ENCODE data around the gene LSM7. TPM values are rescaled to one million over a fixed set of nuclear protein-coding genes. Genes with fewer than 3 reads are reported as not detected.

The LSM7 gene
- total and polyA plus RNA-seq, 2 of the 13 experiments (the other 11 are each of a cell fraction or from before 2014, with no cell fraction given) = 140 to 205 TPM

DNA sequence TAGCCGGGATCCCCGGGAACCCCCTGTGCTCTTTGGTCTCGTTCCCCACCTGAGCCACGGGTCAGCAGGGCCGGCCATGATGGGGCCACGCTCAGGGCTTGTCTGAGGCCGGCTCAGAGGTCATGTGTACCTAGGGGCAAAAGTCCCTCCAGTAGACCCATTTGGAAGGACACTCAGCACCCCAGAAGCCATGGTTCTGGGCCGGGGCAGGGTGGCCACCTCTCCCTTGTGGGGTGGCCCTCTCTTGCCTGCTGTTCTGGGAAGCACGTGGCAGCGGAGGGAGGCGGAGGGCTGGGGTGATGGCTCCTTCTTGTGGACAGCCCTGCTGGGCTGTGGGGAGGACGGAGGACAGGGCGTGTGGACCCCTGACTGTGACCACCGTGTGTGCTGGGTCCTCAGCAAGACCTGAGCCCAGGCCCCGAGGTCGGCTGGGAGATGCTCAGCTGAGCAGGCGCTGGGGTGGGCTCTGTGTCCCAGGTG is 40.0 kb downstream of the LSM7 start (continued):
- TF ChIP-seq, protein P1, sequence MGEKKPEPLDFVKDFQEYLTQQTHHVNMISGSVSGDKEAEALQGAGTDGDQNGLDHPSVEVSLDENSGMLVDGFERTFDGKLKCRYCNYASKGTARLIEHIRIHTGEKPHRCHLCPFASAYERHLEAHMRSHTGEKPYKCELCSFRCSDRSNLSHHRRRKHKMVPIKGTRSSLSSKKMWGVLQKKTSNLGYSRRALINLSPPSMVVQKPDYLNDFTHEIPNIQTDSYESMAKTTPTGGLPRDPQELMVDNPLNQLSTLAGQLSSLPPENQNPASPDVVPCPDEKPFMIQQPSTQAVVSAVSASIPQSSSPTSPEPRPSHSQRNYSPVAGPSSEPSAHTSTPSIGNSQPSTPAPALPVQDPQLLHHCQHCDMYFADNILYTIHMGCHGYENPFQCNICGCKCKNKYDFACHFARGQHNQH (CRISPR knock-in tag; IDR thresholded peaks at IDR 0.05) = no peak
- TF ChIP-seq ZNF607 (CRISPR knock-in tag; IDR thresholded peaks at IDR 0.05; ENCODE audit: borderline replicate concordance) = 0 out of 2 replicates have a peak, but pooled peaks have one; percentile 53
- 0 out of 2 replicates have a peak, but pooled peaks have one; percentile 29 for TF ChIP-seq KLF6 (CRISPR knock-in tag; IDR thresholded peaks at IDR 0.05)
- peak; percentile 70 for TF ChIP-seq HOXA3 (CRISPR knock-in tag; IDR thresholded peaks at IDR 0.05)
- no peak for TF ChIP-seq LCORL (IDR thresholded peaks at IDR 0.05)
- TF ChIP-seq LCORL (CRISPR knock-in tag; IDR thresholded peaks at IDR 0.05) = peak; percentile 94
- no peak for TF ChIP-seq ZNF577 (CRISPR knock-in tag; IDR thresholded peaks at IDR 0.05; ENCODE audit: borderline replicate concordance, low read depth)
- peak; percentile 74 for TF ChIP-seq MED1 (CRISPR knock-in tag; IDR thresholded peaks at IDR 0.05)
- TF ChIP-seq, protein P2, sequence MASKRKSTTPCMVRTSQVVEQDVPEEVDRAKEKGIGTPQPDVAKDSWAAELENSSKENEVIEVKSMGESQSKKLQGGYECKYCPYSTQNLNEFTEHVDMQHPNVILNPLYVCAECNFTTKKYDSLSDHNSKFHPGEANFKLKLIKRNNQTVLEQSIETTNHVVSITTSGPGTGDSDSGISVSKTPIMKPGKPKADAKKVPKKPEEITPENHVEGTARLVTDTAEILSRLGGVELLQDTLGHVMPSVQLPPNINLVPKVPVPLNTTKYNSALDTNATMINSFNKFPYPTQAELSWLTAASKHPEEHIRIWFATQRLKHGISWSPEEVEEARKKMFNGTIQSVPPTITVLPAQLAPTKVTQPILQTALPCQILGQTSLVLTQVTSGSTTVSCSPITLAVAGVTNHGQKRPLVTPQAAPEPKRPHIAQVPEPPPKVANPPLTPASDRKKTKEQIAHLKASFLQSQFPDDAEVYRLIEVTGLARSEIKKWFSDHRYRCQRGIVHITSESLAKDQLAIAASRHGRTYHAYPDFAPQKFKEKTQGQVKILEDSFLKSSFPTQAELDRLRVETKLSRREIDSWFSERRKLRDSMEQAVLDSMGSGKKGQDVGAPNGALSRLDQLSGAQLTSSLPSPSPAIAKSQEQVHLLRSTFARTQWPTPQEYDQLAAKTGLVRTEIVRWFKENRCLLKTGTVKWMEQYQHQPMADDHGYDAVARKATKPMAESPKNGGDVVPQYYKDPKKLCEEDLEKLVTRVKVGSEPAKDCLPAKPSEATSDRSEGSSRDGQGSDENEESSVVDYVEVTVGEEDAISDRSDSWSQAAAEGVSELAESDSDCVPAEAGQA (IDR thresholded peaks at IDR 0.05; ENCODE audit: low read depth) = 0 out of 2 replicates have a peak, but pooled peaks have one; percentile 19
- TF ChIP-seq, protein P2 (CRISPR knock-in tag; IDR thresholded peaks at IDR 0.05; ENCODE audit: borderline replicate concordance) = no peak
- TF ChIP-seq ZZZ3 (CRISPR knock-in tag; IDR thresholded peaks at IDR 0.05; ENCODE audit: borderline replicate concordance) = no peak
- peak; percentile 90 for TF ChIP-seq ZBTB10 (CRISPR knock-in tag; IDR thresholded peaks at IDR 0.05; ENCODE audit: borderline replicate concordance)
- 0 out of 2 replicates have a peak, but pooled peaks have one; percentile 49 for TF ChIP-seq TMF1 (CRISPR knock-in tag; IDR thresholded peaks at IDR 0.05; ENCODE audit: low read depth)
- TF ChIP-seq MYC (CRISPR knock-in tag; IDR thresholded peaks at IDR 0.05; ENCODE audit: borderline replicate concordance) = peak; percentile 70
- peak; percentile 38 for TF ChIP-seq XRCC5 (optimal IDR thresholded peaks at IDR 0.05; ENCODE audit: low read length)
- no peak for TF ChIP-seq FOXC1 (CRISPR knock-in tag; IDR thresholded peaks at IDR 0.05; ENCODE audit: borderline replicate concordance)
- TF ChIP-seq EED (CRISPR knock-in tag; IDR thresholded peaks at IDR 0.05) = peak; percentile 63; the same call in 1 of the 2 replicates
- TF ChIP-seq ZBTB46 (CRISPR knock-in tag; IDR thresholded peaks at IDR 0.05; ENCODE audit: borderline replicate concordance) = peak; percentile 65; the same call in 1 of the 2 replicates

Measured in HepG2 (cell line).